Smooth muscle cell (in vitro differentiated cells): Measurements from ENCODE around the gene FKBP14. TPM values are rescaled to one million over a fixed set of nuclear protein-coding genes. Genes with fewer than 3 reads are reported as not detected.

ENCODE experiments used
- DNase-seq: peaks from one replicate; lab custom pipeline; 2025; ENCODE audit not compliant: unreplicated experiment; lab: John Stamatoyannopoulos, UW
- H2AFZ ChIP-seq: fragments of 200-600 bp; sonication (generic); 2 replicates; pipeline ENCODE4 v1.6.0; 2016; ENCODE audit warnings: antibody characterized with exemption, low read depth, mild to moderate bottlenecking
- H3F3A ChIP-seq: fragments of 200-600 bp; sonication (generic); 2 replicates; pipeline ENCODE4 v1.6.0; 2017; ENCODE audit warnings: antibody characterized with exemption, low read depth
- H3K27ac ChIP-seq: fragments of 200-600 bp; sonication (generic); 2 replicates; pipeline ENCODE4 v1.5.1; 2016; ENCODE audit warnings: low read depth, mild to moderate bottlenecking
- H3K27me3 ChIP-seq: fragments of 200-600 bp; sonication (generic); 2 replicates; pipeline ENCODE4 v1.6.1; 2016; ENCODE audit warnings: low read depth, mild to moderate bottlenecking
- H3K36me3 ChIP-seq: fragments of 200-600 bp; sonication (generic); 2 replicates; pipeline ENCODE4 v1.5.1; 2016; ENCODE audit warnings: low read depth
- H3K4me1 ChIP-seq: fragments of 200-600 bp; sonication (generic); 2 replicates; pipeline ENCODE4 v1.5.1; 2016; ENCODE audit warnings: low read depth
- H3K4me2 ChIP-seq: fragments of 200-600 bp; sonication (generic); 2 replicates; pipeline ENCODE4 v1.6.0; 2016; ENCODE audit warnings: mild to moderate bottlenecking
- H3K4me3 ChIP-seq: fragments of 200-600 bp; sonication (generic); 2 replicates; pipeline ENCODE4 v1.5.1; 2016; ENCODE audit warnings: mild to moderate bottlenecking
- H3K79me2 ChIP-seq: fragments of 200-600 bp; sonication (generic); 2 replicates; pipeline ENCODE4 v1.6.0; 2016; ENCODE audit warnings: low read depth, mild to moderate bottlenecking
- H3K9ac ChIP-seq: fragments of 200-600 bp; sonication (generic); 2 replicates; pipeline ENCODE4 v1.6.0; 2016; ENCODE audit warnings: low read depth
- H3K9me3 ChIP-seq: fragments of 200-600 bp; sonication (generic); replicated peaks from 2 replicates; pipeline ENCODE4 v1.5.1; 2016; ENCODE audit warnings: low read depth
- H4K20me1 ChIP-seq: fragments of 200-600 bp; sonication (generic); 2 replicates; pipeline ENCODE4 v1.6.0; 2016; ENCODE audit warnings: low read depth
- CTCF ChIP-seq: fragments of 200-600 bp; sonication (generic); IDR thresholded peaks from 2 replicates; pipeline ENCODE4 v1.5.1; 2017; ENCODE audit warnings: borderline replicate concordance, mild to moderate bottlenecking, antibody characterized with exemption; ENCODE audit not compliant: insufficient read depth, poor library complexity, severe bottlenecking
- WGBS: methylation state at CpG from one replicate; pipeline ENCODE4 v1.1.7; 2016; ENCODE audit warnings: low lambda C conversion rate; 5-methylcytosine and 5-hydroxymethylcytosine counted together
- polyA plus RNA-seq: library from polyadenylated mRNA; unstranded; fragments of >200 nt; fragmentation: Nextera tagmentation; extraction: Ambion mirVana; gene quantifications from 2 replicates; pipeline ENCODE4 v1.2.1, GENCODE V29; 2016
- total RNA-seq: library from RNA; depleted of rRNA; stranded (reverse); fragments of >200 nt; gene quantifications from 2 replicates; pipeline ENCODE4 v1.2.3, GENCODE V29; 2014

The FKBP14 gene
- total and polyA plus RNA-seq, 2 experiments from 2014 or later = 90.1 to 111 TPM

- H3K27ac ChIP-seq = no peak overlapping the region
- H3K4me2 ChIP-seq = no peak overlapping the region
- no peak overlapping the region for H3K4me3 ChIP-seq
- no peaks in the 10 kb centered on the region for H3K4me1 ChIP-seq
- H3K9me3 ChIP-seq = no peaks in the 10 kb centered on the region
- no peak for TF ChIP-seq CTCF
- peaks cover 32% of the 10 kb centered on the region for H3K79me2 ChIP-seq
- no peaks in the 10 kb centered on the region for H3K27me3 ChIP-seq
- H3K9ac ChIP-seq = no peak overlapping the region
- H2AFZ ChIP-seq = no peak overlapping the region
- peaks cover 6% of the 10 kb centered on the region for H3K36me3 ChIP-seq
- peaks cover 41% of the 10 kb centered on the region for H4K20me1 ChIP-seq
- peaks cover 3% of the 10 kb centered on the region for H3F3A ChIP-seq
- no peak for DNase-seq
Measured at GRCh38 chr7:30018451-30018850, 8.1 kb downstream of the FKBP14 start.

- Histone ChIP-seq H3K27ac (no peak overlapping the region), H3F3A (no peaks in the 10 kb centered on the region), H3K79me2 (no peaks in the 10 kb centered on the region), H4K20me1 (no peaks in the 10 kb centered on the region), H3K9ac (no peak overlapping the region), H3K36me3 (peaks cover 6% of the 10 kb centered on the region), H3K4me2 (no peak overlapping the region), H3K27me3 (no peaks in the 10 kb centered on the region), H3K4me3 (no peak overlapping the region), H3K4me1 (no peaks in the 10 kb centered on the region), H3K9me3 (no peaks in the 10 kb centered on the region), H2AFZ (no peak overlapping the region)
- TF ChIP-seq CTCF = no peak
- no peak for DNase-seq
- WGBS = 77% methylated on average over 3 of the region's 3 CpGs
Measured at GRCh38 chr7:30012757-30013156, 13.7 kb downstream of the FKBP14 start.

- whole genome bisulfite sequencing = 93% methylated on average over 6 of the region's 6 CpGs
- no peaks in the 10 kb centered on the region for H3K9me3 ChIP-seq
- no peak overlapping the region for H3K4me3 ChIP-seq
- no peak overlapping the region for H3K4me2 ChIP-seq
- H4K20me1 ChIP-seq = no peaks in the 10 kb centered on the region
- H3K9ac ChIP-seq = no peak overlapping the region
- DNase-seq = no peak
- H2AFZ ChIP-seq = no peak overlapping the region
- no peaks in the 10 kb centered on the region for H3F3A ChIP-seq
- TF ChIP-seq CTCF = no peak
- H3K27ac ChIP-seq = no peak overlapping the region
- no peaks in the 10 kb centered on the region for H3K27me3 ChIP-seq
- H3K4me1 ChIP-seq = peaks cover 4% of the 10 kb centered on the region
- no peaks in the 10 kb centered on the region for H3K79me2 ChIP-seq
- peaks cover 6% of the 10 kb centered on the region for H3K36me3 ChIP-seq
Measured at GRCh38 chr7:30010021-30010420, 16.5 kb downstream of the FKBP14 start.

- Histone ChIP-seq H3K27me3 (no peaks in the 10 kb centered on the region), H3K79me2 (no peaks in the 10 kb centered on the region), H3K27ac (no peak overlapping the region), H2AFZ (no peak overlapping the region), H3K4me3 (no peak overlapping the region), H3F3A (no peaks in the 10 kb centered on the region), H3K4me1 (peaks cover 11% of the 10 kb centered on the region), H3K36me3 (no peaks in the 10 kb centered on the region), H4K20me1 (no peaks in the 10 kb centered on the region), H3K4me2 (no peak overlapping the region), H3K9me3 (no peaks in the 10 kb centered on the region), H3K9ac (no peak overlapping the region)
- WGBS = 33% methylated on average over 3 of the region's 3 CpGs
- TF ChIP-seq CTCF = no peak
- DNase-seq = no peak
Measured at GRCh38 chr7:30005464-30005863, 21.0 kb downstream of the FKBP14 start.
